Large intestine (tissue), 3 donors: ENCODE measurements around the gene RNF39. TPM values are rescaled to one million over a fixed set of nuclear protein-coding genes. Genes with fewer than 3 reads are reported as not detected.
A peak's percentile ranks its signal among the peaks of the same experiment; 100 is the strongest.

Experiments used
- DNase-seq, 2 donors: peaks; one replicate each; pipeline versions ENCODE4 v3.0.0 to v3.0.0-alpha.2; 2013
- H3K27ac ChIP-seq: one replicate; pipeline ENCODE4 v1.5.1; 2013; ENCODE audit warnings: low read length
- H3K27me3 ChIP-seq: 2 replicates; pipeline ENCODE4 v1.6.1; 2013; ENCODE audit warnings: low read length; ENCODE audit not compliant: control insufficient read depth, insufficient read depth
- H3K36me3 ChIP-seq: 2 replicates; pipeline ENCODE4 v1.6.1; 2013; ENCODE audit warnings: low read length; ENCODE audit not compliant: control insufficient read depth, insufficient read depth
- H3K4me1 ChIP-seq: one replicate; pipeline ENCODE4 v1.6.1; 2013; ENCODE audit warnings: low read length; ENCODE audit not compliant: control insufficient read depth, insufficient read depth
- H3K4me3 ChIP-seq: one replicate; pipeline ENCODE4 v1.5.1; 2013; ENCODE audit warnings: low read length
- H3K9me3 ChIP-seq: one replicate; pipeline ENCODE4 v1.6.1; 2013; ENCODE audit warnings: mild to moderate bottlenecking, low read depth, low read length, moderate library complexity; ENCODE audit not compliant: control insufficient read depth
- WGBS: methylation state at CpG from one replicate; pipeline ENCODE4 v1.1.5; 2013; ENCODE audit warnings: low lambda C conversion rate; ENCODE audit not compliant: insufficient coverage; 5-methylcytosine and 5-hydroxymethylcytosine counted together
- polyA plus RNA-seq: library from polyadenylated mRNA; unstranded; fragments of 120-200 nt; gene quantifications from one replicate; pipeline ENCODE4 v1.2.1, GENCODE V29; 2013

The RNF39 gene
- polyA plus RNA-seq, 1 donor: 0.75 TPM

- peaks cover 72% of the 10 kb centered on the region for H3K4me1 ChIP-seq
- no peak overlapping the region for H3K27ac ChIP-seq
- WGBS: no CpG with 5 or more reads among the region's 1 CpG
These were observed 21.3 kb upstream of the RNF39 start for GRCh38 chr6:30096829-30097228.

DNA sequence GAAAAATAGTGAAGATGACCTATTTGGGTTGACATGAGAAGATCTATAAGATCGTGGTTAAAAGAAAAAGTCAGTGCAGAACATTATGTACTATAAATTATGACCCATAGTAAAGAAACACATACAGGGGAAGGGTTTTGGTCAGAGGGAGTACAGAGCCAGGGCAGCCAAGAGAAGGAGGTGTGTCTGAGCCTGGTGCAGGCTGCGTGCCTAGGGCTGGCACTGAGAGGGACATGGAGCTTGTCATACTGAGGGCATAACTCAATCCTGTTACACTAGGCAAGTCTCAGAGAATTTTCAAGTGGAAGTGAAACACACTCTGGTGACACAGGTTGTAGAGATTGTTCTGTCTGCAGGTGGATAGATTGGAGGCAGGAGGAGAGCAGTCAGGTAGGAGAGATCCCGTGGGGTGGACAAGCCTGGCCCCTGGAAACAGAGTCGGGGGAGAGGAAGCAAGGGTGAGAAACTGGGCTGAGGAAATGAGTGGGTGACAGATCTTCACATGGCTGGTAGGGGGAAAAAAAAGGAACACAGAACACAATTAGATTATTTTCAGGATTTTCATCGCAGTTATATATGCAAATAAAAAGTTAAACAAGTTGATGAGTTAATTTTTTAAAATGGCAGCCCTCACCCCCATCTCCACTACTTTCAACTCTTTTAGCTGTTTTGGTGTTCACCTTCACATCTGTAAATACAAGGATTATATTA, 18.5 kb upstream of the RNF39 start:
- Histone ChIP-seq H3K36me3 (no peaks in the 10 kb centered on the region), H3K9me3 (no peaks in the 10 kb centered on the region), H3K4me3 (no peak overlapping the region), H3K27me3 (peaks cover 2% of the 10 kb centered on the region), H3K4me1 (peaks cover 67% of the 10 kb centered on the region), H3K27ac (peak overlapping the region; percentile 87)
- DNase-seq: no peak
- 92% methylated on average over 2 of the region's 5 CpGs for WGBS

More at GRCh38 chr6:30096829-30097228, 21.3 kb upstream of the RNF39 start:
- no peaks in the 10 kb centered on the region for H3K36me3 ChIP-seq
- H3K9me3 ChIP-seq: no peaks in the 10 kb centered on the region
- H3K4me3 ChIP-seq: no peak overlapping the region
- peaks cover 20% of the 10 kb centered on the region for H3K27me3 ChIP-seq
- no peak for DNase-seq

DNA sequence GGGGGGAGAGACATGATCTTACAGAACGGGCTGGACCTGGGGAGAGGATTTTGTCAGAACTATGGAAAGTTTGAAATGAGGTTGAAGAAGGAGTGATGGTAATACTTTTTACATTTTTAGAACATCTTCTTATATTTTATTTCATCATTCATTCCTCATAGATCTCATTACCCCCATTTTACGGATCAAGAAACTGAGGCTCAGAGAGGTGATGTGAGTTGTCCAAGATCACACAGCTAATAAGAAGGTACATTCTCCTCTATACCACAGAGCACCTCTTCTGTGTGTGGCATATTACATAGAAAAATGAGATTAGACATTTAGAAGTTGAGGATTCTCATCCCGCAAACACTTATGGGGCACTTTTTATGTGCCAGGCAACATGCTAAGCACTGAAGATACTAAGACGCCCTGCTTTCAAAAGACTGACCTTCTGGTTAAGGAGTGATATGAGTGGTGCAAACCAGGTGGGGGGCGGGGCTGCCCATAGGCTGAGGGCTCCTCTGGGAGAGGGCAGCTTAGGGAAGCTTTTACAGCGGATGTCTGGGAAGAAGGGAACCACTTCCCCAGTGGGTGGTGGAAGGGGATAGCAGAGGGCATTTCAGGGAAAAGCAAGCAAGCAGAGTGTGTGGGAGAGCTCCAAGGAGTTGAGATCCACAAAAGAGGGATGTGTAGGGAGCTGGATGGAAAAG, 17.4 kb upstream of the RNF39 start:
- Histone ChIP-seq H3K27ac (no peak overlapping the region), H3K4me3 (no peak overlapping the region), H3K36me3 (no peaks in the 10 kb centered on the region), H3K27me3 (no peaks in the 10 kb centered on the region), H3K9me3 (no peaks in the 10 kb centered on the region), H3K4me1 (peaks cover 59% of the 10 kb centered on the region)
- WGBS: 100% methylated on average over 1 of the region's 6 CpGs
- peak in 1 of 2 donors; percentile 36 for DNase-seq

DNA sequence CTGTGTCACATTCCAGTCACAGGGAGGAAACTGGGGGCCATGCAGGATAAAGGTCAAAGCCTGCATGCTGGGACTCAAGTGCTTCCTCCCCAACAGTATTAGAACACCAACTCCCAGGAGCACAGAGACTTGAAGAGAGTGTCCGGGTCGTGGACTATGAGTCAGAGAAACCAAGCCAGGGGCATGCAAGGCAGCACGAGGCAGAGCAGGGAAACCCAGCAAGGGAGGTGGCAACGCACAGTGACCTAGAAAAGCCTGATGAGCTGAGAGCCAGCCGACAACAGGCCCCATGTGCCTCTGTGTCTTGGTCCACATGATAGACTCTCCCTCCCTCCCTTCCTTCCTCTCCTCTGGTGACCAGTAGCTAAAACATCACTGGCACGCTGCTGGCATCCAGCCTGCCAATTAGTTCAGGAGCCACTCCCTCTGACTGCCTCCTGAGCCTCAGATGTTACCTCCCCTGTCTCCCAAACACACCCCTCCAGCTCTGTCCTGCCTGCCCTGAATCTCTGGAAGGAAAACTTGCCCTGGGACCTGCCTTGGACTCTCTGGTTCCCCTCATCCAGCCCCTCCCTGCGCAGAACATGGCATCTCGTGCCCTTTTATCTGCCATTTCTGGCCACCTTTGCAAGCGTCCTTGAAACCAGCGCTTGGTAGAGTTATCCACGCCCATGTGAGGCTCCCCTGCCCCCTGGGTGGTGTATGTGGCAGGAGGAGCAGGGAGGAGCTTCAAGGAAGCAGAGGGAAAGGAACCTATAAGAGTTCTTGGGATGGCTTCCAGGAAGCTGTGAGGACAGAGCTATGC, 16.2 kb upstream of the RNF39 start:
- WGBS: no CpG with 5 or more reads among the region's 11 CpGs
- Histone ChIP-seq H3K4me3 (no peak overlapping the region), H3K27ac (peak overlapping the region; percentile 91), H3K36me3 (no peaks in the 10 kb centered on the region), H3K9me3 (no peaks in the 10 kb centered on the region), H3K4me1 (peaks cover 48% of the 10 kb centered on the region), H3K27me3 (no peaks in the 10 kb centered on the region)
- peak; percentile 88 to 94 for DNase-seq

- Histone ChIP-seq H3K36me3 (no peaks in the 10 kb centered on the region), H3K9me3 (no peaks in the 10 kb centered on the region), H3K27ac (no peak overlapping the region), H3K27me3 (no peaks in the 10 kb centered on the region), H3K4me1 (peaks cover 21% of the 10 kb centered on the region), H3K4me3 (no peak overlapping the region)
- DNase-seq: no peak
- WGBS: 86% methylated on average over 2 of the region's 5 CpGs
These were observed 12.3 kb upstream of the RNF39 start for GRCh38 chr6:30087876-30088275.

- peaks cover 64% of the 10 kb centered on the region for H3K27me3 ChIP-seq
- WGBS: no CpG with 5 or more reads among the region's 4 CpGs
These were observed 1.6 kb upstream of the RNF39 start for GRCh38 chr6:30077218-30077617.

GRCh38 chr6:30075790-30076732, 492 bp upstream of the RNF39 start:
- Histone ChIP-seq H3K9me3 (peaks cover 8% of the 10 kb centered on the region), H3K4me1 (peaks cover 28% of the 10 kb centered on the region), H3K36me3 (no peaks in the 10 kb centered on the region), H3K4me3 (peak overlapping the region; percentile 34), H3K27me3 (peaks cover 76% of the 10 kb centered on the region), H3K27ac (peak overlapping the region; percentile 62)
- DNase-seq: peak in 1 of 2 donors; percentile 68
- 41% methylated on average over 2 of the region's 22 CpGs for WGBS

More at GRCh38 chr6:30077218-30077617, 1.6 kb upstream of the RNF39 start:
- no peak for DNase-seq
- Histone ChIP-seq H3K9me3 (peaks cover 8% of the 10 kb centered on the region), H3K36me3 (no peaks in the 10 kb centered on the region), H3K27ac (no peak overlapping the region), H3K4me1 (peaks cover 22% of the 10 kb centered on the region), H3K4me3 (no peak overlapping the region)

DNA sequence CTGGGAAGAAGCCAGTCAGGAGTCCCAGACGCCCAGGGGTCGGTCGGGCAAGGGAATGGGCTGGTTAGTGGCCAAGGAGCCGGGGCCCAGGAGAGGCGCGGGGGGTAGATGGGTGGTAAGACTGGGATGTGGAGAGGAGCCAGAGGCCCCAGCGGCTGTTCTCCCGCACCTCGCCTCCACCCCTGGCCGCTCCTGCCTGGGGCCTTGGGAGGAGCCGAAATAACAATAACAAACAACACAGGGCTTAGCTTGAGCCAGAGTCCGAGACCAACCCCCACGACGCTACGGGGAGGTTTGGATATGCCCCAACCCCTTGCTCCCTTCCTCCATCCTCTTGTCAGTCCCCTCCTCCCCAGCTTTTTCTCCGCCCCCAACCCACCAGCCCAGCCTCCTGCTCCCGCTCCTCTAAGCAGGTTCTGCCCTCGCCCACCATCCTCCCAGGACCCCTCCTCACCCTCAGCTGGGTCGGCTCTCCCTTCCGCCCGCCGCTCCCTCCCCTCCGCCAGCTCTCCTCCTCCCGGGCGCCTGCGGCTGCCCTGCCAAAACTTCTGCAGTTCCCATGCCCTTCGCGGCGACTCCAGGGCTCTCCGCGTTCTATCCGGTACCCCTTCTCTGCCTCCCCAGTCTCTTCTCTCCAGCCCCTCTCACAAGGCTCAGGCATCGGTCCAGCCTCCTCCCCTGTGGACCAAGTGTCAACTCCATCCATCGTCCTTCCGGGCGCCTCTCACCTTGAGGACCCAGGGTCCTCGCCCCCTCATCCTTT, 1.1 kb downstream of the RNF39 start:
- no peak overlapping the region for H3K27ac ChIP-seq
- peaks cover 7% of the 10 kb centered on the region for H3K36me3 ChIP-seq
- peaks cover 8% of the 10 kb centered on the region for H3K9me3 ChIP-seq
- WGBS: 0% methylated on average over 4 of the region's 37 CpGs
- no peak for DNase-seq
- peak overlapping the region; percentile 34 for H3K4me3 ChIP-seq
- peaks cover 80% of the 10 kb centered on the region for H3K27me3 ChIP-seq
- peaks cover 28% of the 10 kb centered on the region for H3K4me1 ChIP-seq

DNA sequence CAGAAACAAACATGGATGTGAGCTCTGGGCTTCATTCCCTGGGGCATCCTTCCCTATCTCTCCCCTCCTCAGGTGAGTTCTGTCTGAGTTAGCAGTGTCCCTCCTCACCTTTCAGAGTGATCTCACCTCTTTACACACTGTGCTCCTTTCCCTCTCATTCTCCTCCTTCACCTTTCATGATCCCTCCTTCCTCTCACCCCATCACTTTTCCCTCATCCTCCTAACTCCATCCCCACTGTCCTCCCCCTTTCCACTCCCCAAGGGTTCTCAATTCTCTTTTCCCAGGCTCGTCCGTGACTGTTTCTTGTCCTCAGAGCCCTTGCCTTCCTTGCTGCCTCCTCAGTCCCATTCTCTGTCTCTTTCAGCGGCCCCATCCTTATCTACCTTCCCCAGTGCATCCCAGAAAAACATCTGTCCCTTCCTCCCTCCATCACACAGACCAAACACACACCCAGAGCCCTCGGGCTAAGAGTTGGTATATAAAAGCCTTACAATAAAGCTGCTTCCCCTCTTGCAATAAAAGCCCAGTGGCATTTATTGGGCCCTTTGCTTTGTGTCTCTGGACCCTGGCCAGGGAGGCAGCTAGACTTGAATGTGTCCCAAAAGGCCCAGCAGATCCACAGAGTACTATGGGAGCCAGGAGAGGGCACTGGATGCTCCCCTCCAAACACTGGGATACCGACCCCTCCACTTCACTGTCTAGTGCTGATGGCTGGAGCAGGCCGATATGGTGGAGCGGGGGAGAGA, 1.9 kb downstream of the RNF39 start:
- no peak overlapping the region for H3K27ac ChIP-seq

More for the DNA sequence above, 1.9 kb downstream of the RNF39 start:
- H3K9me3 ChIP-seq: peaks cover 8% of the 10 kb centered on the region
- H3K36me3 ChIP-seq: peaks cover 12% of the 10 kb centered on the region
- H3K4me1 ChIP-seq: peaks cover 28% of the 10 kb centered on the region
- no peak for DNase-seq
- WGBS: 42% methylated on average over 3 of the region's 7 CpGs
- H3K27me3 ChIP-seq: peaks cover 72% of the 10 kb centered on the region
- H3K4me3 ChIP-seq: no peak overlapping the region
